HCT116 (cell line): ENCODE measurements around the gene TCEANC. TPM values are rescaled to one million over a fixed set of nuclear protein-coding genes. Genes with fewer than 3 reads are reported as not detected.

Experiments used
- ATAC-seq: fragments of 200-7000 bp; cut with Tn5 transposase; 2 replicates; pipeline ENCODE4 v1.9.1; 2020; ENCODE audit warnings: mild to moderate bottlenecking, moderate library complexity
- Bru-seq: library from RNA; stranded (reverse); fragments of 400-500 nt; gene quantifications from one replicate; lab custom pipeline; 2021; lab: Mats Ljungman, UMichigan
- BruChase-seq, 2 experiments: library from RNA; stranded (reverse); fragments of 400-500 nt; gene quantifications; one replicate each; lab custom pipeline; 2021; lab: Mats Ljungman, UMichigan
- BruUV-seq: library from RNA; stranded (reverse); fragments of 400-500 nt; replicated peaks from 2 replicates; lab custom pipeline; 2021; lab: Mats Ljungman, UMichigan
- CTCF ChIA-PET: fragments of 300-600 bp; sonication (Branson Sonifier 250); formaldehyde crosslinking; loops from one replicate; lab custom pipeline; 2021; ENCODE audit warnings: antibody characterized with exemption; lab: Charles Lee
- POLR2A ChIA-PET: fragments of 300-600, 350-600 bp; sonication (Branson Sonifier 250); formaldehyde crosslinking; loops from one replicate; lab custom pipeline; 2021; ENCODE audit warnings: antibody characterized with exemption; lab: Charles Lee
- RAD21 ChIA-PET, 2 experiments: fragments of 300-600 bp; sonication (Branson Sonifier 250); formaldehyde crosslinking; loops; one replicate each; lab custom pipeline; 2023; ENCODE audit warnings: low total read pairs in 2 of 2; ENCODE audit not compliant: uncharacterized antibody in 2 of 2, unreplicated experiment in 2 of 2, low non-redundant PET in 1 of 2; lab: Charles Lee
- DNase-seq: peaks from one replicate; pipeline ENCODE4 v3.0.0-alpha.2; 2010; ENCODE audit warnings: low read depth, low spot score
- H2AFZ ChIP-seq: fragments of 200-600 bp; shearing (Covaris generic), sonication (generic); 2 replicates; pipeline ENCODE4 v1.6.1; 2017; ENCODE audit warnings: low read depth, mixed run types, mixed read lengths, antibody characterized with exemption, low read length; ENCODE audit not compliant: poor library complexity, severe bottlenecking
- H3K27ac ChIP-seq: 2 replicates; pipeline ENCODE4 v1.5.1; 2012; ENCODE audit warnings: low read depth, low read length
- H3K27me3 ChIP-seq: fragments of 200-600 bp; sonication (generic); 2 replicates; pipeline ENCODE4 v1.6.1; 2016; ENCODE audit warnings: mixed run types, low read length, mixed read lengths; ENCODE audit not compliant: insufficient read depth
- H3K36me3 ChIP-seq, 2 experiments: fragments of 200-500 bp in 1 of 2; fragments of 200-600 bp in 1 of 2; sonication (Bioruptor generic) in 1 of 2; sonication (generic) in 1 of 2; 2 replicates each; pipeline versions ENCODE4 v1.5.1 to v1.6.1; 2014 to 2016; ENCODE audit warnings: low read length in 2 of 2, inconsistent platforms in 1 of 2, mixed read lengths in 1 of 2, mixed run types in 1 of 2; ENCODE audit not compliant: insufficient read depth in 2 of 2, control insufficient read depth in 1 of 2
- H3K4me1 ChIP-seq, 2 experiments: fragments of 200-600 bp in 1 of 2; sonication (generic) in 1 of 2; 2 replicates each; pipeline versions ENCODE4 v1.5.1 to v1.6.1; 2012 to 2017; ENCODE audit warnings: low read length in 2 of 2, inconsistent platforms in 1 of 2, mild to moderate bottlenecking in 1 of 2, mixed read lengths in 1 of 2, mixed run types in 1 of 2, moderate library complexity in 1 of 2; ENCODE audit not compliant: insufficient read depth in 2 of 2, control insufficient read depth in 1 of 2
- H3K4me2 ChIP-seq: fragments of 200-600 bp; sonication (generic); 2 replicates; pipeline ENCODE4 v1.6.1; 2017; ENCODE audit warnings: mixed run types, low read length, mixed read lengths
- H3K4me3 ChIP-seq, 2 experiments: fragments of 200-600 bp in 1 of 2; sonication (generic) in 1 of 2; replicated peaks in 1 of 2; 2 replicates each; pipeline ENCODE4 v1.5.1; 2011 to 2016; ENCODE audit warnings: low read length in 2 of 2, control low read depth in 1 of 2, low read depth in 1 of 2, mild to moderate bottlenecking in 1 of 2, mixed read lengths in 1 of 2, mixed run types in 1 of 2
- H3K79me2 ChIP-seq: fragments of 200-600 bp; sonication (generic); 2 replicates; pipeline ENCODE4 v1.6.1; 2017; ENCODE audit warnings: mild to moderate bottlenecking, mixed run types, low read length, moderate library complexity, mixed read lengths; ENCODE audit not compliant: insufficient read depth
- H3K9ac ChIP-seq: fragments of 200-600 bp; sonication (generic); 2 replicates; pipeline ENCODE4 v1.6.1; 2016; ENCODE audit warnings: low read length, mixed read lengths
- H3K9me2 ChIP-seq: fragments of 200-600 bp; sonication (generic), shearing (Covaris generic); 2 replicates; pipeline ENCODE4 v1.6.1; 2017; ENCODE audit warnings: mixed run types, mild to moderate bottlenecking, moderate library complexity; ENCODE audit not compliant: insufficient read depth
- H3K9me3 ChIP-seq, 2 experiments: fragments of 200-500 bp in 1 of 2; fragments of 200-600 bp in 1 of 2; sonication (Bioruptor generic) in 1 of 2; sonication (generic) in 1 of 2; 2 replicates each; pipeline ENCODE4 v1.6.1; 2014 to 2017; ENCODE audit warnings: low read length in 2 of 2, mixed read lengths in 2 of 2, inconsistent platforms in 1 of 2, low read depth in 1 of 2, mild to moderate bottlenecking in 1 of 2, mixed run types in 1 of 2, moderate library complexity in 1 of 2; ENCODE audit not compliant: control insufficient read depth in 1 of 2, insufficient read depth in 1 of 2
- H4K20me1 ChIP-seq: fragments of 200-600 bp; sonication (generic), shearing (Covaris generic); 2 replicates; pipeline ENCODE4 v1.6.1; 2017; ENCODE audit warnings: mixed run types, mild to moderate bottlenecking, moderate library complexity; ENCODE audit not compliant: insufficient read depth
- EGR1 ChIP-seq: IDR thresholded peaks from 2 replicates; pipeline ENCODE4 v1.6.1; 2012; ENCODE audit warnings: low read depth
- ELF1 ChIP-seq: IDR thresholded peaks from 2 replicates; pipeline ENCODE4 v1.6.1; 2012; ENCODE audit warnings: low read depth, borderline replicate concordance
- EZH2 ChIP-seq: fragments of 200-600 bp; sonication (generic); IDR thresholded peaks from 2 replicates; pipeline ENCODE4 v1.6.1; 2017; ENCODE audit warnings: antibody characterized with exemption, mixed run types
- FOSL1 ChIP-seq: IDR thresholded peaks from 2 replicates; pipeline ENCODE4 v1.6.1; 2012; ENCODE audit warnings: low read depth
- JUND ChIP-seq: IDR thresholded peaks from 2 replicates; pipeline ENCODE4 v1.6.1; 2012
- POLR2A ChIP-seq: IDR thresholded peaks from 2 replicates; pipeline ENCODE4 v1.7.0; 2011; ENCODE audit warnings: borderline replicate concordance; ENCODE audit not compliant: insufficient read depth, insufficient read length; ENCODE audit errors: extremely low read depth
- POLR2AphosphoS5 ChIP-seq: IDR thresholded peaks from 2 replicates; pipeline ENCODE4 v1.6.1; 2011; ENCODE audit warnings: mild to moderate bottlenecking, low read depth, low read length, moderate library complexity
- SIN3A ChIP-seq: IDR thresholded peaks from 2 replicates; pipeline ENCODE4 v1.6.1; 2012; ENCODE audit warnings: low read depth
- SP1 ChIP-seq: IDR thresholded peaks from 2 replicates; pipeline ENCODE4 v1.6.1; 2012; ENCODE audit warnings: low read depth
- TCF7L2 ChIP-seq: IDR thresholded peaks from 2 replicates; pipeline ENCODE4 v1.7.0; 2011; ENCODE audit warnings: borderline replicate concordance, inconsistent platforms; ENCODE audit not compliant: insufficient read depth, insufficient read length; ENCODE audit errors: extremely low read depth
- YY1 ChIP-seq: IDR thresholded peaks from 2 replicates; pipeline ENCODE4 v1.6.1; 2011; ENCODE audit warnings: low read length, low read depth, moderate library complexity, mild to moderate bottlenecking; ENCODE audit not compliant: insufficient replicate concordance; ENCODE audit errors: extremely low read depth
- ZFX ChIP-seq: fragments of 450-650 bp; IDR thresholded peaks from 2 replicates; pipeline ENCODE4 v1.6.1; 2017
- ZNF274 ChIP-seq: fragments of 200-500 bp; sonication (Bioruptor generic); IDR thresholded peaks from 2 replicates; pipeline ENCODE4 v1.6.1; 2014; ENCODE audit warnings: mild to moderate bottlenecking, low read depth, low read length, inconsistent platforms
- intact Hi-C: fragments of 100-400 bp; cut with micrococcal nuclease; formaldehyde crosslinking; loops from 2 replicates; pipeline ENCODE4 v1.10.0; 2022
- long read RNA-seq: library from polyadenylated mRNA; unstranded; transcript quantifications from one replicate; pipeline ENCODE4 v2.0.0, GENCODE V29; 2021; ENCODE audit not compliant: unreplicated experiment
- polyA plus RNA-seq: library from polyadenylated mRNA; unstranded; fragments of >200 nt; gene quantifications from 2 replicates; pipeline ENCODE4 v1.2.1, GENCODE V29; 2012; ENCODE audit warnings: missing spikeins
- total RNA-seq: library from RNA; stranded (reverse); gene quantifications from one replicate; pipeline ENCODE4 v1.2.1, GENCODE V29; 2021; ENCODE audit not compliant: unreplicated experiment
- TF ChIP-seq, protein P1 (sequence below): IDR thresholded peaks from 2 replicates; pipeline ENCODE4 v1.6.1; 2011; ENCODE audit warnings: mild to moderate bottlenecking, low read length, moderate library complexity; ENCODE audit not compliant: insufficient replicate concordance; ENCODE audit errors: extremely low read depth
- TF ChIP-seq, protein P2 (sequence below): IDR thresholded peaks from 2 replicates; pipeline ENCODE4 v1.6.1; 2012; ENCODE audit warnings: low read depth
- TF ChIP-seq, protein P3 (sequence below): IDR thresholded peaks from 2 replicates; pipeline ENCODE4 v1.6.1; 2012
- TF ChIP-seq, protein P4 (sequence below): IDR thresholded peaks from 2 replicates; pipeline ENCODE4 v1.6.1; 2012

TCEANC gene
- total RNA-seq (1.2 TPM), Bru-seq, nascent RNA (percentile 39 among the genes with signal in this experiment), BruChase-seq, experiment 1, labeled RNA remaining after a 6-hour chase (percentile 38 among the genes with signal in this experiment), BruChase-seq, experiment 2, labeled RNA remaining after a 2-hour chase (percentile 41 among the genes with signal in this experiment)
- 0.14 and 0.48 TPM in 2 replicates for polyA plus RNA-seq
- long read RNA-seq, partial matches to known transcripts, result 0 of 2 reads
- long read RNA-seq, other reads (novel, unspliced or antisense), result 2 of 2 reads

- peak within 1 kb of the TSS; percentile 87 for H3K4me2 ChIP-seq
- BruUV-seq, result TSS peak; percentile 81
- H3K9me3 ChIP-seq, result no peaks in the 10 kb centered on the region
- H3K79me2 ChIP-seq, result no peaks in the 10 kb centered on the region
- peak; percentile 96 for ATAC-seq
- intact Hi-C loops, result loop anchor here (2.0 kb wide), 1 partner anchor 376 kb away; the partner anchor contains the start of gene GEMIN8
- CTCF ChIA-PET, result interaction anchor here (1.0 kb wide), 1 partner anchor 146 kb away, joined by 3 read pairs; no protein-coding TSS in a partner anchor
- peak within 1 kb of the TSS; percentile 48 for H2AFZ ChIP-seq
- H3K27me3 ChIP-seq, result no peaks in the 10 kb centered on the region
- no peaks in the 10 kb centered on the region for H3K9me2 ChIP-seq
- RAD21 ChIA-PET, result interaction anchor here in 1 of 2 experiments (0.6 kb wide), 1 partner anchor 184 kb away, joined by 5 read pairs; no protein-coding TSS in a partner anchor
- H3K4me3 ChIP-seq, result peak within 1 kb of the TSS; percentile 53 to 67
- no peak for TF ChIP-seq SIN3A
- TF ChIP-seq, protein P1, sequence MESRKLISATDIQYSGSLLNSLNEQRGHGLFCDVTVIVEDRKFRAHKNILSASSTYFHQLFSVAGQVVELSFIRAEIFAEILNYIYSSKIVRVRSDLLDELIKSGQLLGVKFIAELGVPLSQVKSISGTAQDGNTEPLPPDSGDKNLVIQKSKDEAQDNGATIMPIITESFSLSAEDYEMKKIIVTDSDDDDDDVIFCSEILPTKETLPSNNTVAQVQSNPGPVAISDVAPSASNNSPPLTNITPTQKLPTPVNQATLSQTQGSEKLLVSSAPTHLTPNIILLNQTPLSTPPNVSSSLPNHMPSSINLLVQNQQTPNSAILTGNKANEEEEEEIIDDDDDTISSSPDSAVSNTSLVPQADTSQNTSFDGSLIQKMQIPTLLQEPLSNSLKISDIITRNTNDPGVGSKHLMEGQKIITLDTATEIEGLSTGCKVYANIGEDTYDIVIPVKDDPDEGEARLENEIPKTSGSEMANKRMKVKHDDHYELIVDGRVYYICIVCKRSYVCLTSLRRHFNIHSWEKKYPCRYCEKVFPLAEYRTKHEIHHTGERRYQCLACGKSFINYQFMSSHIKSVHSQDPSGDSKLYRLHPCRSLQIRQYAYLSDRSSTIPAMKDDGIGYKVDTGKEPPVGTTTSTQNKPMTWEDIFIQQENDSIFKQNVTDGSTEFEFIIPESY, result peak; percentile 7
- TF ChIP-seq FOSL1, result no peak
- TF ChIP-seq TCF7L2, result peak; percentile 39
- TF ChIP-seq, protein P2, sequence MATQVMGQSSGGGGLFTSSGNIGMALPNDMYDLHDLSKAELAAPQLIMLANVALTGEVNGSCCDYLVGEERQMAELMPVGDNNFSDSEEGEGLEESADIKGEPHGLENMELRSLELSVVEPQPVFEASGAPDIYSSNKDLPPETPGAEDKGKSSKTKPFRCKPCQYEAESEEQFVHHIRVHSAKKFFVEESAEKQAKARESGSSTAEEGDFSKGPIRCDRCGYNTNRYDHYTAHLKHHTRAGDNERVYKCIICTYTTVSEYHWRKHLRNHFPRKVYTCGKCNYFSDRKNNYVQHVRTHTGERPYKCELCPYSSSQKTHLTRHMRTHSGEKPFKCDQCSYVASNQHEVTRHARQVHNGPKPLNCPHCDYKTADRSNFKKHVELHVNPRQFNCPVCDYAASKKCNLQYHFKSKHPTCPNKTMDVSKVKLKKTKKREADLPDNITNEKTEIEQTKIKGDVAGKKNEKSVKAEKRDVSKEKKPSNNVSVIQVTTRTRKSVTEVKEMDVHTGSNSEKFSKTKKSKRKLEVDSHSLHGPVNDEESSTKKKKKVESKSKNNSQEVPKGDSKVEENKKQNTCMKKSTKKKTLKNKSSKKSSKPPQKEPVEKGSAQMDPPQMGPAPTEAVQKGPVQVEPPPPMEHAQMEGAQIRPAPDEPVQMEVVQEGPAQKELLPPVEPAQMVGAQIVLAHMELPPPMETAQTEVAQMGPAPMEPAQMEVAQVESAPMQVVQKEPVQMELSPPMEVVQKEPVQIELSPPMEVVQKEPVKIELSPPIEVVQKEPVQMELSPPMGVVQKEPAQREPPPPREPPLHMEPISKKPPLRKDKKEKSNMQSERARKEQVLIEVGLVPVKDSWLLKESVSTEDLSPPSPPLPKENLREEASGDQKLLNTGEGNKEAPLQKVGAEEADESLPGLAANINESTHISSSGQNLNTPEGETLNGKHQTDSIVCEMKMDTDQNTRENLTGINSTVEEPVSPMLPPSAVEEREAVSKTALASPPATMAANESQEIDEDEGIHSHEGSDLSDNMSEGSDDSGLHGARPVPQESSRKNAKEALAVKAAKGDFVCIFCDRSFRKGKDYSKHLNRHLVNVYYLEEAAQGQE, result no peak
- TF ChIP-seq POLR2AphosphoS5, result peak; percentile 69
- TF ChIP-seq, protein P3, sequence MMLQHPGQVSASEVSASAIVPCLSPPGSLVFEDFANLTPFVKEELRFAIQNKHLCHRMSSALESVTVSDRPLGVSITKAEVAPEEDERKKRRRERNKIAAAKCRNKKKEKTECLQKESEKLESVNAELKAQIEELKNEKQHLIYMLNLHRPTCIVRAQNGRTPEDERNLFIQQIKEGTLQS, result no peak
- TF ChIP-seq ZFX, result no peak; the same call in 1 of the 2 replicates
- TF ChIP-seq ZNF274, result no peak
- peak; percentile 55 for TF ChIP-seq SP1
- no peak for TF ChIP-seq ELF1
- 0 out of 2 replicates have a peak, but pooled peaks have one; percentile 35 for TF ChIP-seq JUND
- no peak for TF ChIP-seq EGR1
- TF ChIP-seq, protein P4, sequence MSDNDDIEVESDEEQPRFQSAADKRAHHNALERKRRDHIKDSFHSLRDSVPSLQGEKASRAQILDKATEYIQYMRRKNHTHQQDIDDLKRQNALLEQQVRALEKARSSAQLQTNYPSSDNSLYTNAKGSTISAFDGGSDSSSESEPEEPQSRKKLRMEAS, result peak; percentile 80
- TF ChIP-seq EZH2, result no peak
- peak; percentile 80 for TF ChIP-seq YY1
- peak; percentile 25 for TF ChIP-seq POLR2A
- POLR2A ChIA-PET, result no interaction called here
- no peaks in the 10 kb centered on the region for H4K20me1 ChIP-seq
- peak within 1 kb of the TSS; percentile 61 for H3K9ac ChIP-seq
- DNase-seq, result peak; percentile 90
- H3K4me1 ChIP-seq, result peaks cover 9 to 18% of the 10 kb centered on the region in 2 experiments
- H3K27ac ChIP-seq, result peak within 1 kb of the TSS; percentile 88
- H3K36me3 ChIP-seq, result no peaks in the 10 kb centered on the region
Observed at GRCh38 chrX:13652850-13653693, at the start of gene TCEANC. Gene TCEANC, plus strand, starts transcription at chrX:13653141. Its CDS starts 9,368 bp downstream, at chrX:13662509.
